GM12878 (cell line): ENCODE measurements around the gene ESR2. TPM values are rescaled to one million over a fixed set of nuclear protein-coding genes. Genes with fewer than 3 reads are reported as not detected.
"Not testable (repeated sequence)": the region's sequence is repeated elsewhere in the genome, so short reads cannot be mapped to it uniquely, and the experiment has no call there.

Source experiments
- ATAC-seq: fragments of 200-7000 bp; cut with Tn5 transposase; 3 replicates; pipeline ENCODE4 v1.9.1; 2020; ENCODE audit warnings: mild to moderate bottlenecking, moderate library complexity
- BruUV-seq: library from RNA; stranded (reverse); fragments of 400-500 nt; replicated peaks from 2 replicates; lab custom pipeline; 2021; lab: Mats Ljungman, UMichigan
- CTCF ChIA-PET: fragments of 300-600 bp; sonication (Branson Sonifier 250); formaldehyde crosslinking; extraction: SDS; loops from one replicate; lab custom pipeline; 2021; ENCODE audit warnings: inconsistent platforms; lab: Yijun Ruan, JAX
- POLR2A ChIA-PET: fragments of 350-600 bp; formaldehyde crosslinking; extraction: SDS; loops from one replicate; lab custom pipeline; 2021; ENCODE audit warnings: inconsistent platforms; lab: Charles Lee
- RAD21 ChIA-PET: fragments of 300-600 bp; sonication (Branson Sonifier 250); formaldehyde crosslinking; loops from one replicate; lab custom pipeline; 2023; ENCODE audit warnings: antibody characterized with exemption; ENCODE audit not compliant: unreplicated experiment; lab: Charles Lee
- SMC1A ChIA-PET: fragments of 300-600 bp; sonication (Branson Sonifier 250); formaldehyde crosslinking; loops from one replicate; lab custom pipeline; 2023; ENCODE audit not compliant: unreplicated experiment, uncharacterized antibody; lab: Charles Lee
- DNase-seq: peaks from one replicate; pipeline ENCODE4 v3.0.0-alpha.2; 2011; ENCODE audit warnings: low read depth, low spot score
- FAIRE-seq: peaks from 3 replicates; lab custom pipeline; 2011; peaks lifted over from hg19 to GRCh38; lab: Jason Lieb, UNC
- H2AFZ ChIP-seq: 2 replicates; pipeline ENCODE4 v1.6.0; 2011; ENCODE audit warnings: low read depth, low read length, control low read depth; ENCODE audit not compliant: control insufficient read depth
- H3K27ac ChIP-seq: 2 replicates; pipeline ENCODE4 v1.5.1; 2011; ENCODE audit warnings: control low read depth; ENCODE audit not compliant: control insufficient read depth, insufficient read depth
- H3K27me3 ChIP-seq, 2 experiments: replicated peaks in 1 of 2; 2 replicates each; pipeline versions ENCODE4 v1.6.0 to v1.6.1; 2011; ENCODE audit warnings: low read length in 1 of 2; ENCODE audit not compliant: control insufficient read depth in 2 of 2, insufficient read depth in 2 of 2
- H3K36me3 ChIP-seq, 2 experiments: 2 replicates each; pipeline ENCODE4 v1.5.1; 2011; ENCODE audit warnings: low read length in 1 of 2; ENCODE audit not compliant: control insufficient read depth in 2 of 2, insufficient read depth in 2 of 2
- H3K4me1 ChIP-seq: 2 replicates; pipeline ENCODE4 v1.6.1; 2011; ENCODE audit warnings: mild to moderate bottlenecking, low read length, moderate library complexity, mixed read lengths; ENCODE audit not compliant: control insufficient read depth, insufficient read depth
- H3K4me2 ChIP-seq: 2 replicates; pipeline ENCODE4 v1.6.0; 2011; ENCODE audit warnings: control low read depth; ENCODE audit not compliant: control insufficient read depth, insufficient read depth
- H3K4me3 ChIP-seq: fragments of 200-600 bp; sonication (generic); 2 replicates; pipeline ENCODE4 v1.5.1; 2016
- H3K79me2 ChIP-seq: 2 replicates; pipeline ENCODE4 v1.6.0; 2011; ENCODE audit warnings: low read length; ENCODE audit not compliant: control insufficient read depth, insufficient read depth
- H3K9ac ChIP-seq: 2 replicates; pipeline ENCODE4 v1.8.0; 2011; ENCODE audit warnings: low read length, control low read depth, mixed read lengths; ENCODE audit not compliant: control insufficient read depth, insufficient read depth
- H3K9me3 ChIP-seq: replicated peaks from 3 replicates; pipeline ENCODE4 v1.5.1; 2011; ENCODE audit warnings: mild to moderate bottlenecking, low read length; ENCODE audit not compliant: control insufficient read depth, insufficient read depth
- H4K20me1 ChIP-seq: 2 replicates; pipeline ENCODE4 v1.6.0; 2011; ENCODE audit not compliant: control insufficient read depth, insufficient read depth
- WGBS: methylation state at CpG from one replicate; pipeline ENCODE4 v1.1.6; 2016; ENCODE audit warnings: low lambda C conversion rate; ENCODE audit not compliant: insufficient replicate concordance, insufficient coverage; ENCODE audit errors: missing lambda C conversion rate; 5-methylcytosine and 5-hydroxymethylcytosine counted together
- in situ Hi-C: fragments of 300-500 bp; cut with MboI; formaldehyde crosslinking; loops from 9 replicates; pipeline ENCODE4 v1.14.3; 2018; ENCODE audit warnings: mixed read lengths
- intact Hi-C: fragments of 100-400 bp; cut with micrococcal nuclease; formaldehyde crosslinking; loops from one replicate; pipeline ENCODE4 v1.14.2; 2022; ENCODE audit not compliant: unreplicated experiment
- polyA plus RNA-seq, 11 experiments: library from polyadenylated mRNA; depleted of rRNA in 4 of 11; unstranded in 6 of 11; stranded (reverse) in 5 of 11; fragments of >200 nt; fragmentation: Nextera tagmentation in 4 of 11; fragmentation: Illumina TruSeq in 1 of 11; extraction: Ambion mirVana in 4 of 11; extraction: Trizol in 1 of 11; gene quantifications; 1 replicate in 1 of 11; 2 replicates in 10 of 11; pipeline versions ENCODE4 v1.2.1 to v1.2.3, GENCODE V29; 2011 to 2016; ENCODE audit warnings: inconsistent platforms in 2 of 11, missing spikeins in 2 of 11, low read depth in 1 of 11
- total RNA-seq, 4 experiments: library from RNA; depleted of rRNA in 3 of 4; stranded (reverse); fragments of >200 nt in 3 of 4; fragmentation: Illumina TruSeq in 1 of 4; extraction: Trizol in 1 of 4; gene quantifications; 2 replicates each; pipeline versions ENCODE4 v1.2.1 to v1.2.3, GENCODE V29; 2013 to 2021

ESR2 gene
- total and polyA plus RNA-seq, 10 of the 15 experiments (the other 5 are each of a cell fraction or from before 2014, with no cell fraction given) = 0.29 to 2.6 (median 0.81) TPM

DNA sequence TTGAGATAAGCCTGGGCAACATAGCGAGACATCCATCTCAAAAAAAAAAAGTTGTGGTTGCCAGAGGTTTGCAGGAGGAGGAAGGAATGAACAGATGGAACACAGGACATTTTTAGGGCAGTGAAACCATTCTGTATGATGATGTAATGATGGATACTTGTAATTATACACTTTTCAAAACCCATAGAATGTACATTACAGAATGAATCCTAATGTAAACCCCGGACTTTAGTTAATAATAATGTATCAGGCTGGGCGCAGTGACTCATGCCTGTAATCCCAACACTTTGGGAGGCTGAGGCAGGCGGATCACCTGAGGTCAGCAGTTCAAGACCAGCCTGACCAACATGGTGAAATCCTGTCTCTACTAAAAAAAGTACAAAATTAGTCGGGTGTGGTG lies 26.2 kb upstream of the ESR2 start:
- SMC1A ChIA-PET, H3K9ac ChIP-seq, in situ Hi-C loops: not testable (repeated sequence)

DNA sequence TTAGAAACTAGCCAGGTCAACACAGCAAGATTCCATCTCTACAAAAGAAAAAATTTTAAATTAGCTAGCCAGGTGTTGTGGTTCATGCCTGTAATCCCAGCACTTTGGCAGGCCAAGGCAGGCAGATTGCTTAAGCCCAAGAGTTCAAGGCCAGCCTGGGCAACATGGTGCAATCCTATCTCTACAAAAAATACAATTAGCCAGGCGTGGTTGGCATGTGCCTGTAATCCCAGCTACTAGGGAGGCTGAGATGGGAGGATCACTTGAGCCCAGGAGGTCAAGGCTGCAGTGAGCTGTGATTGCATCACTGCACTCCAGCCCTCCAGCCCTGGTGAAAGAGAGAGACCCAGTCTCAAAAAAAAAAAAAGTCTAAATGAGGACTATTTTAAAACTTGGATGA lies 24.5 kb upstream of the ESR2 start:
- H3K9ac ChIP-seq, POLR2A ChIA-PET, H3K4me2 ChIP-seq, H2AFZ ChIP-seq, H4K20me1 ChIP-seq, SMC1A ChIA-PET, H3K27ac ChIP-seq, ATAC-seq, in situ Hi-C loops, RAD21 ChIA-PET, H3K79me2 ChIP-seq, H3K36me3 ChIP-seq, FAIRE-seq, H3K4me3 ChIP-seq, BruUV-seq, intact Hi-C loops, H3K27me3 ChIP-seq, H3K4me1 ChIP-seq, DNase-seq, H3K9me3 ChIP-seq: not testable (repeated sequence)
- 0% methylated on average over 1 of the region's 1 CpG for WGBS
- CTCF ChIA-PET = interaction anchor here (0.6 to 1.2 kb wide), 2 partner anchors 244 to 266 kb away, joined by 3 to 4 read pairs; no protein-coding TSS in a partner anchor

More for the DNA sequence above, 26.2 kb upstream of the ESR2 start:
- H3K79me2 ChIP-seq, H3K27ac ChIP-seq, ATAC-seq, H3K4me3 ChIP-seq, POLR2A ChIA-PET, H3K27me3 ChIP-seq, intact Hi-C loops, H3K36me3 ChIP-seq, H2AFZ ChIP-seq, DNase-seq, BruUV-seq, H4K20me1 ChIP-seq, H3K4me1 ChIP-seq, FAIRE-seq, H3K4me2 ChIP-seq, H3K9me3 ChIP-seq: not testable (repeated sequence)
- 51% methylated on average over 5 of the region's 5 CpGs for WGBS
- ChIA-PET RAD21 (interaction anchor here (1.0 kb wide), 1 partner anchor 17 kb away, joined by 4 read pairs; no protein-coding TSS in a partner anchor), CTCF (interaction anchor here (1.3 kb wide), 1 partner anchor 16 kb away, joined by 5 read pairs; no protein-coding TSS in a partner anchor)
